Hepatocyte (in vitro differentiated cells): Measurements from ENCODE around the gene STAC2. TPM values are rescaled to one million over a fixed set of nuclear protein-coding genes. Genes with fewer than 3 reads are reported as not detected.
"Not testable (repeated sequence)": the region's sequence is repeated elsewhere in the genome, so short reads cannot be mapped to it uniquely, and the experiment has no call there.

Source experiments
- DNase-seq: peaks from one replicate; pipeline ENCODE4 v3.0.0-alpha.2; 2016; ENCODE audit warnings: low spot score
- H2AFZ ChIP-seq: fragments of 200-600 bp; sonication (generic); 2 replicates; pipeline ENCODE4 v1.6.0; 2016; ENCODE audit warnings: antibody characterized with exemption, mild to moderate bottlenecking
- H3K27ac ChIP-seq: fragments of 200-600 bp; sonication (generic); 2 replicates; pipeline ENCODE4 v1.5.1; 2016; ENCODE audit warnings: mild to moderate bottlenecking
- H3K27me3 ChIP-seq: fragments of 200-600 bp; sonication (generic); 2 replicates; pipeline ENCODE4 v1.6.1; 2016
- H3K36me3 ChIP-seq: fragments of 200-600 bp; sonication (generic); replicated peaks from 2 replicates; pipeline ENCODE4 v1.5.1; 2016; ENCODE audit warnings: low read depth; ENCODE audit not compliant: insufficient read depth
- H3K4me1 ChIP-seq: fragments of 200-600 bp; sonication (generic); 2 replicates; pipeline ENCODE4 v1.5.1; 2016; ENCODE audit warnings: mild to moderate bottlenecking, moderate library complexity; ENCODE audit not compliant: insufficient read depth
- H3K4me2 ChIP-seq: fragments of 200-600 bp; sonication (generic); 2 replicates; pipeline ENCODE4 v1.6.0; 2016
- H3K4me3 ChIP-seq: fragments of 200-600 bp; sonication (generic); 2 replicates; pipeline ENCODE4 v1.5.1; 2016; ENCODE audit warnings: mild to moderate bottlenecking
- H3K79me2 ChIP-seq: fragments of 200-600 bp; sonication (generic); 2 replicates; pipeline ENCODE4 v1.6.0; 2017; ENCODE audit warnings: mild to moderate bottlenecking
- H3K9me2 ChIP-seq: fragments of 200-600 bp; sonication (generic); replicated peaks from 2 replicates; pipeline ENCODE4 v1.6.0; 2017; ENCODE audit warnings: mild to moderate bottlenecking; ENCODE audit not compliant: insufficient read depth
- H3K9me3 ChIP-seq: fragments of 200-600 bp; sonication (generic); 2 replicates; pipeline ENCODE4 v1.5.1; 2016; ENCODE audit warnings: low read depth, mild to moderate bottlenecking
- H4K20me1 ChIP-seq: fragments of 200-600 bp; sonication (generic); 2 replicates; pipeline ENCODE4 v1.6.0; 2016; ENCODE audit warnings: mild to moderate bottlenecking; ENCODE audit not compliant: insufficient read depth, poor library complexity, severe bottlenecking
- EZH2 ChIP-seq: fragments of 200-600 bp; sonication (generic); IDR thresholded peaks from 2 replicates; pipeline ENCODE4 v1.6.1; 2016; ENCODE audit warnings: antibody characterized with exemption, mild to moderate bottlenecking, borderline replicate concordance
- EZH2phosphoT487 ChIP-seq: fragments of 200-600 bp; sonication (generic); IDR thresholded peaks from one replicate; pipeline ENCODE4 v1.6.1; 2018; ENCODE audit warnings: antibody characterized with exemption, mild to moderate bottlenecking, low read depth, moderate library complexity; ENCODE audit not compliant: unreplicated experiment, severe bottlenecking
- WGBS: methylation state at CpG from one replicate; pipeline ENCODE4 v1.1.6; 2016; ENCODE audit warnings: low lambda C conversion rate; ENCODE audit errors: missing lambda C conversion rate; 5-methylcytosine and 5-hydroxymethylcytosine counted together
- polyA plus RNA-seq: library from polyadenylated mRNA; unstranded; fragments of >200 nt; fragmentation: Nextera tagmentation; extraction: Ambion mirVana; gene quantifications from 2 replicates; pipeline ENCODE4 v1.2.1, GENCODE V29; 2016
- total RNA-seq: library from RNA; depleted of rRNA; stranded (reverse); fragments of >200 nt; gene quantifications from 2 replicates; pipeline ENCODE4 v1.2.3, GENCODE V29; 2014
- TF ChIP-seq, protein P1 (sequence below): fragments of 200-600 bp; sonication (generic); IDR thresholded peaks from 2 replicates; pipeline ENCODE4 v1.5.1; 2016; ENCODE audit warnings: antibody characterized with exemption, mild to moderate bottlenecking; ENCODE audit not compliant: poor library complexity

The STAC2 gene
- total and polyA plus RNA-seq, 2 experiments from 2014 or later: 0.31 TPM; not detected in 1

DNA sequence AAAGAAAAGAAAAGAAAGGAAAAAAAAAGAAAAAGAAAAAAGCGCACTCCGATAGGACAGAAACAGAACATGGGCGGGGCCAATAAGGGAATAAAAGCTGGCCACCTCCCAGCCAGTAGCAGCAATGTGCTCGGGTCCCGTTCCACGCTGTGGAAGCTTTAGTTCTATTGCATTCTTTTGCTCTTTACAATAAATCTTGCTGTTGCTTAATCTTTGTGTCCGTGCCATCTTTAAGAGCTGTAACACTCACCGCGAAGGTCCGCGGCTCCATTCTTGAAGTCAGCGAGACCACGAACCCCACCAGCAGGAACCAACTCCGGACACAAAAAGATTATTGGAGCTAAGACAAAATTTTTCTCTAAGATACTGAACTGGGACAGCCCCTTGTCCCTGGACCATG lies 56.6 kb downstream of the STAC2 start:
- no peaks in the 10 kb centered on the region for H3K79me2 ChIP-seq
- H3K4me1 ChIP-seq: no peaks in the 10 kb centered on the region
- TF ChIP-seq EZH2phosphoT487 (no peak), EZH2 (no peak)
- TF ChIP-seq, protein P1, sequence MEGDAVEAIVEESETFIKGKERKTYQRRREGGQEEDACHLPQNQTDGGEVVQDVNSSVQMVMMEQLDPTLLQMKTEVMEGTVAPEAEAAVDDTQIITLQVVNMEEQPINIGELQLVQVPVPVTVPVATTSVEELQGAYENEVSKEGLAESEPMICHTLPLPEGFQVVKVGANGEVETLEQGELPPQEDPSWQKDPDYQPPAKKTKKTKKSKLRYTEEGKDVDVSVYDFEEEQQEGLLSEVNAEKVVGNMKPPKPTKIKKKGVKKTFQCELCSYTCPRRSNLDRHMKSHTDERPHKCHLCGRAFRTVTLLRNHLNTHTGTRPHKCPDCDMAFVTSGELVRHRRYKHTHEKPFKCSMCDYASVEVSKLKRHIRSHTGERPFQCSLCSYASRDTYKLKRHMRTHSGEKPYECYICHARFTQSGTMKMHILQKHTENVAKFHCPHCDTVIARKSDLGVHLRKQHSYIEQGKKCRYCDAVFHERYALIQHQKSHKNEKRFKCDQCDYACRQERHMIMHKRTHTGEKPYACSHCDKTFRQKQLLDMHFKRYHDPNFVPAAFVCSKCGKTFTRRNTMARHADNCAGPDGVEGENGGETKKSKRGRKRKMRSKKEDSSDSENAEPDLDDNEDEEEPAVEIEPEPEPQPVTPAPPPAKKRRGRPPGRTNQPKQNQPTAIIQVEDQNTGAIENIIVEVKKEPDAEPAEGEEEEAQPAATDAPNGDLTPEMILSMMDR: no peak
- H3K27me3 ChIP-seq: peaks cover 13% of the 10 kb centered on the region
- H2AFZ ChIP-seq: no peak overlapping the region
- WGBS: 94% methylated on average over 12 of the region's 14 CpGs
- H3K9me3 ChIP-seq: no peaks in the 10 kb centered on the region
- H3K4me2 ChIP-seq: no peak overlapping the region
- no peak overlapping the region for H3K27ac ChIP-seq
- no peaks in the 10 kb centered on the region for H4K20me1 ChIP-seq
- DNase-seq: no peak
- H3K36me3 ChIP-seq: no peaks in the 10 kb centered on the region
- H3K9me2 ChIP-seq: no peaks in the 10 kb centered on the region
- H3K4me3 ChIP-seq: no peak overlapping the region

- H3K36me3 ChIP-seq: not testable (repeated sequence)
These were observed 57.2 kb downstream of the STAC2 start for GRCh38 chr17:39168503-39168902.

DNA sequence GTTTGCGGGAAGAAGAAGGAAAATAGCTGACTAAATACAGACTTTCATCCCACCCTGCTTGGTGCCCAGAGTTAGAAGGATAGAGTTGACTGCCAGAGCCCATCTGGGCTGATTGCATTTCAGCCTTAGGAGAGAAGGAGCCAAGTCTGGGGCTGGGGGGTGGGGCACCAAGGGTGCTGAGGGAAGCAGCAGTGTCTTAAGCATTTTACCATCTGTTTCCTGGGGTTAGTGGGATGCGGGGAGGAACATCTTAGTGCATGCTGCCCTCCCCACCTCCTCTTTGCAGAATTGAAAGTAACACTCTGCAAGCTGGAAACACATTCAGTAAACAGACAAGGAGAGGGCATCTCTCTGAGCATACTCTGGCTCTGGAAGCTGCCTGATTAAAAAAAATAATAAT lies 58.3 kb downstream of the STAC2 start:
- WGBS: 41% methylated on average over 2 of the region's 2 CpGs
- Histone ChIP-seq H3K27ac (no peak overlapping the region), H3K4me2 (no peak overlapping the region)

More at GRCh38 chr17:39168503-39168902, 57.2 kb downstream of the STAC2 start:
- H3K79me2 ChIP-seq, H3K9me3 ChIP-seq, H3K9me2 ChIP-seq, H3K4me3 ChIP-seq, H2AFZ ChIP-seq, DNase-seq, H3K27ac ChIP-seq, H4K20me1 ChIP-seq, H3K4me1 ChIP-seq, H3K4me2 ChIP-seq: not testable (repeated sequence)
- peaks cover 13% of the 10 kb centered on the region for H3K27me3 ChIP-seq
- WGBS: 97% methylated on average over 10 of the region's 10 CpGs

GRCh38 chr17:39166437-39167335 lies 59.1 kb downstream of the STAC2 start:
- no peak overlapping the region for H3K4me3 ChIP-seq
- H4K20me1 ChIP-seq: no peaks in the 10 kb centered on the region
- no peaks in the 10 kb centered on the region for H3K9me3 ChIP-seq
- H3K4me2 ChIP-seq: no peak overlapping the region
- no peaks in the 10 kb centered on the region for H3K79me2 ChIP-seq
- no peaks in the 10 kb centered on the region for H3K4me1 ChIP-seq
- no peak for DNase-seq
- WGBS: 52% methylated on average over 7 of the region's 7 CpGs
- no peak for TF ChIP-seq EZH2
- TF ChIP-seq EZH2phosphoT487: no peak
- TF ChIP-seq, protein P1: no peak
- H3K27ac ChIP-seq: no peak overlapping the region
- no peaks in the 10 kb centered on the region for H3K9me2 ChIP-seq
- peaks cover 13% of the 10 kb centered on the region for H3K27me3 ChIP-seq
- no peaks in the 10 kb centered on the region for H3K36me3 ChIP-seq
- H2AFZ ChIP-seq: no peak overlapping the region

More for the DNA sequence above, 58.3 kb downstream of the STAC2 start:
- H3K27me3 ChIP-seq: peaks cover 13% of the 10 kb centered on the region
- H3K9me2 ChIP-seq: no peaks in the 10 kb centered on the region
- no peaks in the 10 kb centered on the region for H4K20me1 ChIP-seq
- no peaks in the 10 kb centered on the region for H3K36me3 ChIP-seq
- DNase-seq: no peak
- no peak overlapping the region for H2AFZ ChIP-seq
- no peaks in the 10 kb centered on the region for H3K79me2 ChIP-seq
- TF ChIP-seq, protein P1: no peak
- H3K4me1 ChIP-seq: no peaks in the 10 kb centered on the region
- no peaks in the 10 kb centered on the region for H3K9me3 ChIP-seq
- no peak overlapping the region for H3K4me3 ChIP-seq
